Measurements from ENCODE around the gene DCD.

DCD gene

GRCh38 chr12:54634795-54635194 is 13.4 kb downstream of the DCD start, which contains the start of gene LACRT:
LACRT (minus strand) TSS chr12:54634895; CDS start chr12:54634841, 54 bp downstream.
- peaks cover 0 to 8% (median 0%) of the 10 kb centered on the region in 11 experiments; a peak in 3 of 22 replicates for H3K9me3 ChIP-seq (replicated peaks in 1 of 11)
- H3K9ac ChIP-seq = no peak within 1 kb of the TSS
- no peaks in the 10 kb centered on the region for H3K27me3 ChIP-seq
- TF ChIP-seq Cebpa-rat (IDR thresholded peaks at IDR 0.05) = no peak
- no peak within 1 kb of the TSS for H3K4me2 ChIP-seq
- H3K4me3 ChIP-seq = no peak within 1 kb of the TSS
- H4K20me1 ChIP-seq = no peaks in the 10 kb centered on the region
- no peaks in the 10 kb centered on the region for H3K36me3 ChIP-seq
- no peak within 1 kb of the TSS for H3K27ac ChIP-seq
- peaks cover 0 to 3% (median under 1%) of the 10 kb centered on the region in 10 experiments; a peak in 4 of 20 replicates for H3K4me1 ChIP-seq

DNA sequence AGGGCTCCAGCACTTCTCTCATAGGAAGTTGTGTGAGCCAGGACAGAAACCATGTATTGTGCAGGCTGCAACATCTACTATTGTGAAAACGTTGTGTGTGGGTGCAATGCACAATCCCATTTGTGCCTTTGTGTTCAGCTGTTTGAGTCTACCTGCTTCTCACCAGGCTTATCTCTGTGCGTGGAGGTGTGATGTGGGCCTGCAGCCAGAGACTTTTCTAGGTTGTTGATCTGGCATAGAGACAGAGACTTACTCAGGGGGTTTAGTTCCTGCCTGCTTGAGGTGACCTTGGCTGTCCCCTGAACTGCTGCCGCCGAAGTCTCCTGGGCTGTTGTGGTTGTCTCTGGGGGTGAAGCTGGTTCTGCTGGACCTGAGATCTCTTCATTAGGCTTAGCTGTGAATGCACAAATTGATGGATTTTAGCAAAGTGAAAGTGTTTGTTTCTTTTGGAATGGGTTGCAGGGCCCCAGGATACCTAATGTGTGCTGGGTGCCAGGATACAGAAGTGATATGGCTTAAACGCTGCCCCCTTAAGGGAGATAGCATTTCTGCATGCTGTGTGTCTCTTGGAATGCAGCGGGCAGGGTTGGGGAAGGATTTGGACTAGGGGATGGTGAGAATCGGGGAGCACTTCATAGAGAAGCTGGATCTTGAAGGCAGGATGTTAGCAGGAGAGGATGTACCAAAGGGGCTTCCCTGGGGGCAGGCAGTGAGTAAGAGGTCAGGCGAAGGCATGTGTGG is 16.0 kb downstream of the DCD start:
- no peak overlapping the region for H3K4me2 ChIP-seq
- no peaks in the 10 kb centered on the region for H3K4me1 ChIP-seq
- peaks cover 0 to 11% (median 0%) of the 10 kb centered on the region in 11 experiments; a peak in 1 of 22 replicates for H3K36me3 ChIP-seq
- TF ChIP-seq Cebpa-rat (IDR thresholded peaks at IDR 0.05) = no peak
- no peaks in the 10 kb centered on the region for H3K27me3 ChIP-seq
- H3K27ac ChIP-seq = no peak overlapping the region
- no peak overlapping the region for H3K9ac ChIP-seq
- no peak overlapping the region for H3K4me3 ChIP-seq
- peaks cover 17 to 30% (median 23%) of the 10 kb centered on the region in 11 experiments for H3K9me3 ChIP-seq (replicated peaks in 1 of 11)
- no peaks in the 10 kb centered on the region for H4K20me1 ChIP-seq

GRCh38 chr12:54631551-54631950 is 16.6 kb downstream of the DCD start:
- H4K20me1 ChIP-seq = no peaks in the 10 kb centered on the region
- H3K9ac ChIP-seq = no peak overlapping the region
- peaks cover 23 to 36% (median 29%) of the 10 kb centered on the region in 11 experiments for H3K9me3 ChIP-seq (replicated peaks in 1 of 11)
- no peaks in the 10 kb centered on the region for H3K27me3 ChIP-seq
- no peak overlapping the region for H3K4me2 ChIP-seq
- no peak overlapping the region for H3K4me3 ChIP-seq
- H3K27ac ChIP-seq = no peak overlapping the region
- peaks cover 0 to 13% (median 0%) of the 10 kb centered on the region in 11 experiments; a peak in 1 of 22 replicates for H3K36me3 ChIP-seq
- TF ChIP-seq Cebpa-rat (IDR thresholded peaks at IDR 0.05) = no peak
- no peaks in the 10 kb centered on the region for H3K4me1 ChIP-seq

- no peak overlapping the region for H3K4me3 ChIP-seq
- no peaks in the 10 kb centered on the region for H4K20me1 ChIP-seq
- no peaks in the 10 kb centered on the region for H3K27me3 ChIP-seq
- H3K36me3 ChIP-seq = peaks cover 0 to 13% (median 0%) of the 10 kb centered on the region in 11 experiments; a peak in 1 of 22 replicates
- H3K9me3 ChIP-seq (replicated peaks in 1 of 11) = peaks cover 36 to 51% (median 41%) of the 10 kb centered on the region in 11 experiments
- no peak overlapping the region for H3K9ac ChIP-seq
- no peak overlapping the region for H3K27ac ChIP-seq
- no peak overlapping the region for H3K4me2 ChIP-seq
- no peaks in the 10 kb centered on the region for H3K4me1 ChIP-seq
- TF ChIP-seq Cebpa-rat (IDR thresholded peaks at IDR 0.05) = no peak
Observed at GRCh38 chr12:54629925-54630324, 18.2 kb downstream of the DCD start.

DNA sequence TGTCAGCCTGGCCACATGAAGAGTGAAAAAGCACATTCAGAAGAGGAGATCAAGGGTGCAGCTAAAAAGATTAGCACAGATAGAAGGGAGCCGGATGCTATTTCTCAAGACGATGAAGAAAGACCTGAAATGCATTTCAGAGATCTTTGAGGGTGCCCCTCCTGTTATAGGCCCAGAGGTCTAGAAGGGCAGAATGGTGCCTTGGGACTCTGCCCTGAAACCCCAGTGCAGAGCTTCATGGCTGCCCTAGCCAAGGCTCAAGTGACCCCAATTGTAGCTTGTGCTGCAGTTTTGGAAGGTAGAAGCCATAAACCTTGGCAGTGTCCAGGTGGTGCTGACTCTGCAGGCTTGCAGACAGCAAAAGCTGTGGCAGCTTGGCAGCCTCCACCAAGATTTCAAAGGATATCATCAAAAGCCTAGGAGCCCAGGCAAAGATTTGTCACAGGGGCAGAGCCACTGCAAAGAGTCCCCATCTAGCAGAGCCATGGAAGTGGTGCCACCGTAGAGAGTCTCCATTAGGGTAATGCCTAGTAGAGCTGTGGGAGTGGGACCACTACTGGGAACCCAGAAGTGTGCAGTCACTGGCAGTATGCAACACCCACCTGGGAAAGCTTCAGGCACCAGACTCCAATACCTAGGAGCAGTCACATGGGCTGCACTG is 19.8 kb downstream of the DCD start:
- H3K36me3 ChIP-seq = peaks cover 0 to 13% (median 0%) of the 10 kb centered on the region in 11 experiments; a peak in 1 of 22 replicates
- no peaks in the 10 kb centered on the region for H3K4me1 ChIP-seq
- H3K9ac ChIP-seq = no peak overlapping the region
- H3K4me2 ChIP-seq = no peak overlapping the region
- H3K27me3 ChIP-seq = no peaks in the 10 kb centered on the region
- H3K27ac ChIP-seq = no peak overlapping the region
- no peak overlapping the region for H3K4me3 ChIP-seq
- H4K20me1 ChIP-seq = no peaks in the 10 kb centered on the region
- H3K9me3 ChIP-seq (replicated peaks in 1 of 11) = peaks cover 36 to 56% (median 44%) of the 10 kb centered on the region in 11 experiments
- TF ChIP-seq Cebpa-rat (IDR thresholded peaks at IDR 0.05) = no peak

DNA sequence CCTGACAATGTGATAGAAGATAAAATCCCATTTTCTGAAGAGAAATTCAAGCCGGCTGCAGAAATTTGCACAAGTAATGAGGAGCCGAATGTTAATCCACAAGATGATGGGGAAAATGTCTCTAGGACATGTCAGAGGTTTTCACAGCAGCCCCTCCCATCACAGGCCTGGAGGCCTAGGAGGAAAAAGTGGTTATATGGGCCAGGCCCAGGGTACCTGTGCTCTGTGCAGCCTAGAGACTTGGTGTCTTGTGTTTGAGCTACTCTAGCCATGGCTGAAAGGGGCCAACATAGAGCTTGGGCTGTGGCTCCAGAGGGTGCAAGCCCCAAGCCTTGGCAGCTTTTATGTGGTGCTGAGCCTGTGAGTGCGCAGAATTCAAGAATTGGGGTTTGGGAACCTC is 20.9 kb downstream of the DCD start:
- Histone ChIP-seq H3K9me3 (replicated peaks in 1 of 11) (peaks cover 36 to 56% (median 44%) of the 10 kb centered on the region in 11 experiments), H3K27ac (no peak overlapping the region), H3K36me3 (peaks cover 0 to 13% (median 0%) of the 10 kb centered on the region in 11 experiments; a peak in 1 of 22 replicates), H4K20me1 (no peaks in the 10 kb centered on the region), H3K4me1 (no peaks in the 10 kb centered on the region), H3K27me3 (no peaks in the 10 kb centered on the region), H3K4me2 (no peak overlapping the region), H3K9ac (no peak overlapping the region), H3K4me3 (peak overlapping the region in 1 of 10 experiments; percentile 26; a peak in 2 of 20 replicates)
- no peak for TF ChIP-seq Cebpa-rat (IDR thresholded peaks at IDR 0.05)

GRCh38 chr12:54625598-54625997 is 22.6 kb downstream of the DCD start:
- Histone ChIP-seq H3K36me3 (peaks cover 0 to 13% (median 0%) of the 10 kb centered on the region in 11 experiments; a peak in 1 of 22 replicates), H3K9me3 (replicated peaks in 1 of 11) (peaks cover 36 to 56% (median 44%) of the 10 kb centered on the region in 11 experiments), H3K4me2 (no peak overlapping the region), H3K27me3 (no peaks in the 10 kb centered on the region), H3K9ac (no peak overlapping the region), H3K4me3 (no peak overlapping the region), H4K20me1 (no peaks in the 10 kb centered on the region), H3K27ac (no peak overlapping the region), H3K4me1 (no peaks in the 10 kb centered on the region)
- TF ChIP-seq Cebpa-rat (IDR thresholded peaks at IDR 0.05) = no peak

- H4K20me1 ChIP-seq = no peaks in the 10 kb centered on the region
- peaks cover 0 to 13% (median 0%) of the 10 kb centered on the region in 11 experiments; a peak in 1 of 22 replicates for H3K36me3 ChIP-seq
- no peak overlapping the region for H3K4me3 ChIP-seq
- H3K4me1 ChIP-seq = no peaks in the 10 kb centered on the region
- H3K27me3 ChIP-seq = no peaks in the 10 kb centered on the region
- no peak overlapping the region for H3K27ac ChIP-seq
- H3K9me3 ChIP-seq (replicated peaks in 1 of 11) = peaks cover 36 to 51% (median 44%) of the 10 kb centered on the region in 11 experiments
- no peak for TF ChIP-seq Cebpa-rat (IDR thresholded peaks at IDR 0.05)
- no peak overlapping the region for H3K9ac ChIP-seq
- no peak overlapping the region for H3K4me2 ChIP-seq
Observed at GRCh38 chr12:54624315-54625279, 23.6 kb downstream of the DCD start.
